Omental fat pad (tissue), 4 donors: ENCODE data around the gene FIZ1. TPM values are rescaled to one million over a fixed set of nuclear protein-coding genes. Genes with fewer than 3 reads are reported as not detected.

Experiments used
- ATAC-seq: fragments of 150-250 bp; one replicate; pipeline ENCODE4 v1.9.1; 2016; ENCODE audit warnings: mild to moderate bottlenecking, moderate library complexity; ENCODE audit not compliant: low FRiP score
- DNase-seq: peaks from one replicate; pipeline ENCODE4 v3.0.0-alpha.2; 2019; ENCODE audit warnings: low spot score
- CTCF ChIP-seq, 3 donors: fragments of 450-650 bp; IDR thresholded peaks; one replicate each; pipeline ENCODE4 v1.5.1; 2016 to 2017; ENCODE audit warnings: antibody characterized with exemption in 3 of 3, mild to moderate bottlenecking in 3 of 3, moderate library complexity in 2 of 3
- total RNA-seq, 4 donors: library from RNA; depleted of rRNA; stranded (reverse); fragments of >200 nt; gene quantifications; one replicate each; pipeline ENCODE4 v1.1.0, GENCODE V29; 2016

FIZ1 gene
- total RNA-seq, 4 donors from 2014 or later, result 4.2 to 7.1 (median 5.0) TPM

DNA sequence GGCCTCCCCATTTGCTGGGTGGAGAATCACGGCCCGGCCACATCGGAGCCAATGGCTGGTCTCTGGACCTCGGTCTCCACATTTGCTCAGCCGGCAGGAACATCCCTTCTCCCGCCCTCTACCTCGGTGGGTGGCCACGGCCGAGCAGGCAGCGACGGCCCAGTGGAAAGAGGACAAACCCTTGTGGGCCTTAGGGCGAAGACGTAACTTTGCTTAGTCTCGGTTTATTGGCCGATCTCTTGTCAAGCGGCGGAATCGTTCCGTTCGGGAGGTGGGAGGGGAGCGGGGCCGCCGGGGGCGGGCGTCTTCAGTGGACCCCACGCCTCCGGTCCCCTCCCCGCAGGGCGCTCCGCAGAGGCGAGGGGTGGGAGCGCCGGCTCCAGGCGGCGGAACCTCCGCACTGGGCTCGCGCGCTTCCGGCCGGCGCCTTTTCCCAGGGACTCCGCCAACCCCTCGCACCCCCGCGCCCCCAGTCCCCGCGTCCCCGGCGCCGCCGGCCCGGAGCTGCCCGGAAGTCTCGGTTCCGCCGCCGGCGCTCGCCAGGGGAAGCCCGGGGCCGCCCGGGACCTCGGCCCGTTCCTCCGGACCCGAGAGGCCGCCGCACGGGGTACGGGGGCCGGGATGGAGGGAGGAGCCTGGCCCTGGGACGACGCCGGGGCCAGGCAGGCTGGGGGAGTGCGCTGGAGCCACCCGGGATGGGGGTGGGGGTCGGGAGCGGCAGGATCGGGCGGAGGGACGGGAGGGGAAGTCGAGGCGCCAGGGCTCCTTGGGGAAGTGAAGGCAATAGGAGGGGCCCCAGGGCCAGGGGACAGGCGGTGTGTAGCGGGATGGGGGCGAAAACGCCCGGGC lies 41.5 kb upstream of the FIZ1 start, which contains the start of gene ZNF580:
Gene ZNF580 (plus strand): TSS at position 426 of the 849 bp plus-strand sequence. CDS start 1,507 bp downstream, outside the sequence.
- ATAC-seq, result peak; percentile 70
- TF ChIP-seq CTCF (IDR thresholded peaks at IDR 0.05), result no peak
- DNase-seq, result no peak

DNA sequence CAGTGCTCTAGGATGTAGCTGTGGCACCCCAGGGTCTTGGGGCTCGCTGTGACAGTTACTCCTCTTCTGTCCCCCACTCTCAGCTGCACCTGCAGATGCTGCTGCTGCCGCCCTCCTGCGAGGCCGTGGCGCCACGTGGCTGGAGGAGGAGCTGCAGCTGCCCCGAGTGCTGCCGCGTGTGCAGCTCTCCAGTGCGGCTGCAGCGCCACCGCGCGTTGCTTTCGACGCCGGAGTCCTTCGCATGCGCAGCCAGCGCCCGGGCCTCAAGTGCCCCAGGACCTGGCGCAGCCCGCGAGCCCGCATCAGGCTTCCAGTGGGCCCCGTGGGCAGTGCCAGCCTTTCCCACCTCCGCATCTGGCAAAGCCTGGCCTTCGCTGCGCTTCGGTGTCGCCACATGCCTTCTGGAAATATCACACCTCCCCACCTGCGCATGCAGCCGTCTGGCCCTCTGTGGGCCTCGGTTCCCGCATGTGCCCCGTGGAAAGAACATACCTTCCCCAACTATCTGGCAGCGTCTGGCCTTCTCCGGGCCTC lies 40.8 kb upstream of the FIZ1 start:
- DNase-seq (no peak), ATAC-seq (no peak)
- peak in 1 of 3 donors; percentile 5 for TF ChIP-seq CTCF (IDR thresholded peaks at IDR 0.05)

- DNase-seq, result no peak
- TF ChIP-seq CTCF (IDR thresholded peaks at IDR 0.05), result no peak
Observed at GRCh38 chr19:55638864-55639359, 39.6 kb upstream of the FIZ1 start.

GRCh38 chr19:55637534-55637933 lies 38.2 kb upstream of the FIZ1 start:
- ATAC-seq, result no peak
- no peak for TF ChIP-seq CTCF (IDR thresholded peaks at IDR 0.05)
- DNase-seq, result no peak

More at GRCh38 chr19:55638864-55639359, 39.6 kb upstream of the FIZ1 start:
- no peak for ATAC-seq

- DNase-seq, result no peak
- no peak for TF ChIP-seq CTCF (IDR thresholded peaks at IDR 0.05)
- ATAC-seq, result no peak
Observed at GRCh38 chr19:55636723-55637122, 37.4 kb upstream of the FIZ1 start.

DNA sequence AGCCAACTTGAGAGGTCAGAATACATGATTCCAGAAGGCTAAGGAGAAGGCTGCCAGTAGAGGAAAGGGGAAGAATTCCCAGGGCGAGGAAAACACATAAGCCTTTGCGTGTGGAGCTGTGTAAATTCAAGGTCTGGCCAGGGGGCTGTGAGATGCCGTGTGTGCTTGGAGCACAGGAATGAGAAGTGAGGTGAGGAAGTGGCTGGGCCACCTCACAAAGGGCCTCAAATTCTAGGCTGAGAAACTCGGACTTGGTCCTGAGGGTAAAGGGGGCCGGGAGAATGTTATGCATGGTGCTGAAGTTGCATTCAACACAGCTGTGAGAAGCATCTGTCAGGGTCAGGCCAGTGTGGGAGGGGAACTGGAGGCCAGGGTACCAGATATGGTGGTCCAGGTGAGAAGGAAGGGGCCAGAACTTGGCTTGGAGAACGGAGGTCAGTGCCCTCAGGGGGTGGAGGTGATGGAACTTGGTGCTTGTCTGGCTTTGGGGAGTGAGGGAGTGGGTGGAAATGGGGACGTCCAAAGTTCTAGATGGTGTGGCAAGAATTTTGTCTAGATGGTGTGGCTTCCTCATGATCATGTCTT lies 36.6 kb upstream of the FIZ1 start:
- ATAC-seq, result no peak
- no peak for DNase-seq
- TF ChIP-seq CTCF (IDR thresholded peaks at IDR 0.05), result no peak
